ENCODE data around the gene S100A5. TPM values are rescaled to one million over a fixed set of nuclear protein-coding genes. Genes with fewer than 3 reads are reported as not detected.

The S100A5 gene
- 0.41 to 1.7 TPM (median 0.88 TPM) in 5 replicates for total RNA-seq (2022; extraction: Qiagen RNA extraction; ENCODE audit: low read depth)

GRCh38 chr1:153540394-153541361 lies at the start of gene S100A5:
S100A5 (minus strand) TSS chr1:153540934; CDS start chr1:153540191, 743 bp downstream.

GRCh38 chr1:153565529-153566374 lies 25.0 kb upstream of the S100A5 start, which contains the start of gene S100A2:
S100A2 (minus strand) TSS chr1:153565844; CDS start chr1:153563877, 1,967 bp downstream.

GRCh38 chr1:153548722-153549688 lies 8.3 kb upstream of the S100A5 start, which contains the start of gene S100A3:
S100A3 (minus strand) TSS chr1:153549258; CDS start chr1:153548485, 773 bp downstream.

GRCh38 chr1:153545067-153546055 lies 4.6 kb upstream of the S100A5 start, which contains the start of gene S100A4:
S100A4 (minus strand) TSS chr1:153545806; CDS start chr1:153544794, 1,012 bp downstream.

GRCh38 chr1:153535242-153536011 lies 5.3 kb downstream of the S100A5 start, which contains the start of gene S100A6:
S100A6 (minus strand) TSS chr1:153535991; CDS start chr1:153535339, 652 bp downstream.

Other genes with a start within 250 kb of the S100A5 start
- not detected in 5 replicates for gene PGLYRP3, start 228.0 kb downstream of the S100A5 start, total RNA-seq (2022; extraction: Qiagen RNA extraction; ENCODE audit: low read depth)
- gene PGLYRP4, start 192.1 kb downstream of the S100A5 start, total RNA-seq (2022; extraction: Qiagen RNA extraction; ENCODE audit: low read depth) = not detected in 5 replicates
- gene S100A9, start 183.1 kb downstream of the S100A5 start, total RNA-seq (2022; extraction: Qiagen RNA extraction; ENCODE audit: low read depth) = 0.29 to 1.1 TPM in 2 of 5 replicates, not detected in the others
- gene S100A12, start 165.3 kb downstream of the S100A5 start, total RNA-seq (2022; extraction: Qiagen RNA extraction; ENCODE audit: low read depth) = not detected in 5 replicates
- not detected in 5 replicates for gene S100A8, start 149.9 kb downstream of the S100A5 start, total RNA-seq (2022; extraction: Qiagen RNA extraction; ENCODE audit: low read depth)
- gene S100A7A, start 124.4 kb downstream of the S100A5 start, total RNA-seq (2022; extraction: Qiagen RNA extraction; ENCODE audit: low read depth) = not detected in 5 replicates
- gene S100A7, start 80.3 kb downstream of the S100A5 start, total RNA-seq (2022; extraction: Qiagen RNA extraction; ENCODE audit: low read depth) = not detected in 5 replicates
- 3,257 to 3,743 TPM (median 3,382 TPM) in 5 replicates for gene S100A6, start 4.9 kb downstream of the S100A5 start, total RNA-seq (2022; extraction: Qiagen RNA extraction; ENCODE audit: low read depth)
- 1,529 to 1,824 TPM (median 1,687 TPM) in 5 replicates for gene S100A4, start 4.9 kb upstream of the S100A5 start, total RNA-seq (2022; extraction: Qiagen RNA extraction; ENCODE audit: low read depth)
- 86.7 to 117 TPM (median 103 TPM) in 5 replicates for gene S100A3, start 8.3 kb upstream of the S100A5 start, total RNA-seq (2022; extraction: Qiagen RNA extraction; ENCODE audit: low read depth)
- 19.1 to 29.3 TPM (median 27.2 TPM) in 5 replicates for gene S100A2, start 24.9 kb upstream of the S100A5 start, total RNA-seq (2022; extraction: Qiagen RNA extraction; ENCODE audit: low read depth)
- gene S100A16, start 72.2 kb upstream of the S100A5 start, total RNA-seq (2022; extraction: Qiagen RNA extraction; ENCODE audit: low read depth) = 374 to 526 TPM (median 478 TPM) in 5 replicates
- 0.55 to 1.3 TPM (median 0.80 TPM) in 5 replicates for gene S100A14, start 75.4 kb upstream of the S100A5 start, total RNA-seq (2022; extraction: Qiagen RNA extraction; ENCODE audit: low read depth)
- gene S100A13, start 86.6 kb upstream of the S100A5 start, total RNA-seq (2022; extraction: Qiagen RNA extraction; ENCODE audit: low read depth) = 158 to 174 TPM (median 170 TPM) in 5 replicates
- 0.55 to 0.96 TPM (median 0.83 TPM) in 3 of 5 replicates, not detected in the others for gene S100A1, start 87.5 kb upstream of the S100A5 start, total RNA-seq (2022; extraction: Qiagen RNA extraction; ENCODE audit: low read depth)
- gene CHTOP, start 93.1 kb upstream of the S100A5 start, total RNA-seq (2022; extraction: Qiagen RNA extraction; ENCODE audit: low read depth) = 66.8 to 83.3 TPM (median 79.6 TPM) in 5 replicates
- 50.2 to 65.2 TPM (median 55.4 TPM) in 5 replicates for gene SNAPIN, start 117.8 kb upstream of the S100A5 start, total RNA-seq (2022; extraction: Qiagen RNA extraction; ENCODE audit: low read depth)
- gene ILF2, start 130.1 kb upstream of the S100A5 start, total RNA-seq (2022; extraction: Qiagen RNA extraction; ENCODE audit: low read depth) = 260 to 318 TPM (median 271 TPM) in 5 replicates
- gene NPR1, start 137.8 kb upstream of the S100A5 start, total RNA-seq (2022; extraction: Qiagen RNA extraction; ENCODE audit: low read depth) = 0.46 to 1.5 TPM (median 1.2 TPM) in 5 replicates
- 14.3 to 22.7 TPM (median 21.4 TPM) in 5 replicates for gene INTS3, start 187.1 kb upstream of the S100A5 start, total RNA-seq (2022; extraction: Qiagen RNA extraction; ENCODE audit: low read depth)
- 0.95 to 2.6 TPM (median 1.3 TPM) in 5 replicates for gene SLC27A3, start 234.5 kb upstream of the S100A5 start, total RNA-seq (2022; extraction: Qiagen RNA extraction; ENCODE audit: low read depth)